Body of pancreas (tissue), 4 donors: Measurements from ENCODE around the gene ZNF783.

Experiments used
- POLR2A ChIP-seq, 3 donors: fragments of 450-650 bp; IDR thresholded peaks; one replicate each; pipeline ENCODE4 v1.6.1; 2016; ENCODE audit warnings: antibody characterized with exemption in 3 of 3, mild to moderate bottlenecking in 2 of 3
- TF ChIP-seq, protein P1 (sequence below), 7 experiments: fragments of 450-650 bp in 4 of 7; fragments of 200-600 bp in 3 of 7; sonication (generic) in 3 of 7; IDR thresholded peaks; one replicate each; pipeline ENCODE4 v1.5.1; 2016 to 2019; ENCODE audit warnings: antibody characterized with exemption in 7 of 7

DNA sequence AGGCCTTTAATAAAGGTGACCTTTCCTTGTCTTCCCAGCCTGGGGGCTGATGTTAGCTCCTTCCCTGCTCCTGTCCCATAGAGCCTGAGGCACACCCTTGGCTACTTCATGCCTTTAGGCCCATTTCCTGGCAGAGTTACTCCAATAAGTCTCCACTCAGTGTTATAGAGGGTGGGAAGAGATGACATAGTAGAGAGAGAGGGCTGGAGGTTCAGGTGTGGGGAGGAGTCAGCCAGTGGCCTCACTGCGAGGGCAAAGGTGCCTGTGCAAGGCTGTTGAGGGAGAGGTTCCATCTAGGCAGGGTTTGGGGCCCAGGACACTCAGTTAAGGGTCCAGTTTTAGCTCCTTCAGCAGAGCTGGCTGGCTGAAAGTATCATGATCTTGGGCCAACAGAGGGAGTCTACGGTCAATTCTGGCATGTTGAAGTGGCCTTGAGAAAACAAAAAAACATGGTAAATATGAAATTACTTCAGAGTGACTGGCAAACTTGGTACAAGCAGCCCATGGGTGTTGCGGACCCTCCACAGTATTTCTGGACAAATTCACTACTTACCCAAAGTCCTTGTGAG is 67.9 kb downstream of the ZNF783 start:
- TF ChIP-seq, protein P1, sequence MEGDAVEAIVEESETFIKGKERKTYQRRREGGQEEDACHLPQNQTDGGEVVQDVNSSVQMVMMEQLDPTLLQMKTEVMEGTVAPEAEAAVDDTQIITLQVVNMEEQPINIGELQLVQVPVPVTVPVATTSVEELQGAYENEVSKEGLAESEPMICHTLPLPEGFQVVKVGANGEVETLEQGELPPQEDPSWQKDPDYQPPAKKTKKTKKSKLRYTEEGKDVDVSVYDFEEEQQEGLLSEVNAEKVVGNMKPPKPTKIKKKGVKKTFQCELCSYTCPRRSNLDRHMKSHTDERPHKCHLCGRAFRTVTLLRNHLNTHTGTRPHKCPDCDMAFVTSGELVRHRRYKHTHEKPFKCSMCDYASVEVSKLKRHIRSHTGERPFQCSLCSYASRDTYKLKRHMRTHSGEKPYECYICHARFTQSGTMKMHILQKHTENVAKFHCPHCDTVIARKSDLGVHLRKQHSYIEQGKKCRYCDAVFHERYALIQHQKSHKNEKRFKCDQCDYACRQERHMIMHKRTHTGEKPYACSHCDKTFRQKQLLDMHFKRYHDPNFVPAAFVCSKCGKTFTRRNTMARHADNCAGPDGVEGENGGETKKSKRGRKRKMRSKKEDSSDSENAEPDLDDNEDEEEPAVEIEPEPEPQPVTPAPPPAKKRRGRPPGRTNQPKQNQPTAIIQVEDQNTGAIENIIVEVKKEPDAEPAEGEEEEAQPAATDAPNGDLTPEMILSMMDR (IDR thresholded peaks at IDR 0.05), result no peak
- TF ChIP-seq POLR2A (IDR thresholded peaks at IDR 0.05), result no peak
